ENCODE data around the gene MEIKIN.

DNA sequence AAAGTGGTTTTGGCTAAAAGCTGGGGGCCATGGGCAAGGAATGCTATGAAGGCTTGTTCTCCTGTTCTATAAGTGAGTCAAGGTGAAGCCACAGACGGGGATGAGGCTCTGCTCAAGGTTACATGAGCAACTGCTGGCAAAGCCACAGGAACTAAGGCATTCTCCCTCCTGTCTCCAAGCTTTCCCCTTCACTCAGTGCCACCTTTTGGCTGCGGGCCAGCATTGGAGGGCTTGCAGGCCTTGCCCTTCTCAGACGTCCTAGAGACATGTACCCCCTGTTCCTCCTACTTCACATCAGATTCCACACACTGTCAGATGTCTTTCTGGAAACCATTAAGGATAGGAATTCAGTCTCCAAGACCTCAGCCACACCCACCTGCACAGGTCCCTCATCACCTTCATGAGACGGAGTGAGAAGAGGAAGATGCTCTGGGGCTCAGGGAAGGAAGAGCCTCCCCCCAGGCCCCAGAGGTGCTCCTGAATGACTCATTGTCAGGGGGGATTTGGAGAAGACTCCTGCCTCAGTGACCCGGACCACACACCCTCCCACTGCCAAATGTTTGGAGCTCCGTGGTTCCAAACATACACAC is 20.5 kb upstream of the MEIKIN start:
- no peak for TF ChIP-seq CTCF (IDR thresholded peaks at IDR 0.05)
- no peak for TF ChIP-seq EZH2phosphoT487 (IDR thresholded peaks at IDR 0.05)
